Measurements from ENCODE around the gene USP51.
"Not testable (repeated sequence)": the region's sequence is repeated elsewhere in the genome, so short reads cannot be mapped to it uniquely, and the experiment has no call there.

USP51 gene

GRCh38 chrX:55489314-55490009 lies at the start of gene USP51:
Gene USP51, minus strand, starts transcription at chrX:55489848. Its CDS starts 909 bp downstream, at chrX:55488939.
- Histone ChIP-seq H3K27me3 (ENCODE audit: low read depth, low read length) (no peaks in the 10 kb centered on the region), H3K9me3 (ENCODE audit: control insufficient read depth in 1 of 2, low read length in 2 of 2) (no peaks in the 10 kb centered on the region), H3K4me3 (ENCODE audit: low read depth in 1 of 2, low read length in 2 of 2) (peak within 1 kb of the TSS; percentile 76 to 78), H3K27ac (ENCODE audit: low read length) (peak within 1 kb of the TSS; percentile 88), H3K4me1 (ENCODE audit: control insufficient read depth in 1 of 2, insufficient read depth in 2 of 2, low read length in 2 of 2) (peaks cover 0 to 3% of the 10 kb centered on the region in 2 donors), H3K36me3 (ENCODE audit: control insufficient read depth in 1 of 2, insufficient read depth in 2 of 2, low read length in 2 of 2) (no peaks in the 10 kb centered on the region)

- Histone ChIP-seq H3K9me3 (ENCODE audit: control insufficient read depth in 1 of 2, low read length in 2 of 2) (no peaks in the 10 kb centered on the region), H3K4me3 (ENCODE audit: low read depth in 1 of 2, low read length in 2 of 2) (no peak overlapping the region), H3K27me3 (ENCODE audit: low read depth, low read length) (no peaks in the 10 kb centered on the region), H3K27ac (ENCODE audit: low read length) (no peak overlapping the region), H3K36me3 (ENCODE audit: control insufficient read depth in 1 of 2, insufficient read depth in 2 of 2, low read length in 2 of 2) (no peaks in the 10 kb centered on the region), H3K4me1 (ENCODE audit: control insufficient read depth in 1 of 2, insufficient read depth in 2 of 2, low read length in 2 of 2) (no peaks in the 10 kb centered on the region)
Measured at GRCh38 chrX:55524487-55524886, 34.8 kb upstream of the USP51 start.

- H3K4me3 ChIP-seq (ENCODE audit: low read depth in 1 of 2, low read length in 2 of 2), result no peak overlapping the region
Measured at GRCh38 chrX:55523356-55523755, 33.7 kb upstream of the USP51 start.

GRCh38 chrX:55522596-55523276 lies 33.1 kb upstream of the USP51 start:
- Histone ChIP-seq H3K36me3 (ENCODE audit: control insufficient read depth in 1 of 2, insufficient read depth in 2 of 2, low read length in 2 of 2) (no peaks in the 10 kb centered on the region), H3K27me3 (ENCODE audit: low read depth, low read length) (no peaks in the 10 kb centered on the region), H3K27ac (ENCODE audit: low read length) (no peak overlapping the region), H3K4me1 (ENCODE audit: control insufficient read depth in 1 of 2, insufficient read depth in 2 of 2, low read length in 2 of 2) (no peaks in the 10 kb centered on the region), H3K9me3 (ENCODE audit: control insufficient read depth in 1 of 2, low read length in 2 of 2) (no peaks in the 10 kb centered on the region), H3K4me3 (ENCODE audit: low read depth in 1 of 2, low read length in 2 of 2) (no peak overlapping the region)

More at GRCh38 chrX:55523356-55523755, 33.7 kb upstream of the USP51 start:
- Histone ChIP-seq H3K36me3 (ENCODE audit: control insufficient read depth in 1 of 2, insufficient read depth in 2 of 2, low read length in 2 of 2) (no peaks in the 10 kb centered on the region), H3K27ac (ENCODE audit: low read length) (no peak overlapping the region), H3K27me3 (ENCODE audit: low read depth, low read length) (no peaks in the 10 kb centered on the region), H3K9me3 (ENCODE audit: control insufficient read depth in 1 of 2, low read length in 2 of 2) (no peaks in the 10 kb centered on the region), H3K4me1 (ENCODE audit: control insufficient read depth in 1 of 2, insufficient read depth in 2 of 2, low read length in 2 of 2) (no peaks in the 10 kb centered on the region)

- no peak overlapping the region for H3K27ac ChIP-seq (ENCODE audit: low read length)
- H3K36me3 ChIP-seq (ENCODE audit: control insufficient read depth in 1 of 2, insufficient read depth in 2 of 2, low read length in 2 of 2), result no peaks in the 10 kb centered on the region
- H3K4me3 ChIP-seq (ENCODE audit: low read depth in 1 of 2, low read length in 2 of 2), result no peak overlapping the region
- H3K4me1 ChIP-seq (ENCODE audit: control insufficient read depth in 1 of 2, insufficient read depth in 2 of 2, low read length in 2 of 2), result no peaks in the 10 kb centered on the region
- H3K9me3 ChIP-seq (ENCODE audit: control insufficient read depth in 1 of 2, low read length in 2 of 2), result no peaks in the 10 kb centered on the region
- no peaks in the 10 kb centered on the region for H3K27me3 ChIP-seq (ENCODE audit: low read depth, low read length)
Measured at GRCh38 chrX:55521687-55522086, 32.0 kb upstream of the USP51 start.

GRCh38 chrX:55516794-55517481 lies 27.3 kb upstream of the USP51 start:
- not testable (repeated sequence) for H3K27ac ChIP-seq (ENCODE audit: low read length); H3K27me3 ChIP-seq (ENCODE audit: low read depth, low read length); H3K36me3 ChIP-seq (ENCODE audit: control insufficient read depth in 1 of 2, insufficient read depth in 2 of 2, low read length in 2 of 2); H3K4me1 ChIP-seq (ENCODE audit: control insufficient read depth in 1 of 2, insufficient read depth in 2 of 2, low read length in 2 of 2); H3K9me3 ChIP-seq (ENCODE audit: control insufficient read depth in 1 of 2, low read length in 2 of 2); H3K4me3 ChIP-seq (ENCODE audit: low read depth in 1 of 2, low read length in 2 of 2)

GRCh38 chrX:55513045-55513737 lies 23.5 kb upstream of the USP51 start:
- H3K27ac ChIP-seq (ENCODE audit: low read length); H3K4me3 ChIP-seq (ENCODE audit: low read depth in 1 of 2, low read length in 2 of 2); H3K36me3 ChIP-seq (ENCODE audit: control insufficient read depth in 1 of 2, insufficient read depth in 2 of 2, low read length in 2 of 2); H3K9me3 ChIP-seq (ENCODE audit: control insufficient read depth in 1 of 2, low read length in 2 of 2); H3K27me3 ChIP-seq (ENCODE audit: low read depth, low read length); H3K4me1 ChIP-seq (ENCODE audit: control insufficient read depth in 1 of 2, insufficient read depth in 2 of 2, low read length in 2 of 2): not testable (repeated sequence)

GRCh38 chrX:55508410-55509152 lies 18.9 kb upstream of the USP51 start:
- not testable (repeated sequence) for H3K27me3 ChIP-seq (ENCODE audit: low read depth, low read length); H3K36me3 ChIP-seq (ENCODE audit: control insufficient read depth in 1 of 2, insufficient read depth in 2 of 2, low read length in 2 of 2); H3K27ac ChIP-seq (ENCODE audit: low read length); H3K9me3 ChIP-seq (ENCODE audit: control insufficient read depth in 1 of 2, low read length in 2 of 2); H3K4me3 ChIP-seq (ENCODE audit: low read depth in 1 of 2, low read length in 2 of 2); H3K4me1 ChIP-seq (ENCODE audit: control insufficient read depth in 1 of 2, insufficient read depth in 2 of 2, low read length in 2 of 2)

GRCh38 chrX:55507699-55508098 lies 18.1 kb upstream of the USP51 start:
- H3K36me3 ChIP-seq (ENCODE audit: control insufficient read depth in 1 of 2, insufficient read depth in 2 of 2, low read length in 2 of 2); H3K4me3 ChIP-seq (ENCODE audit: low read depth in 1 of 2, low read length in 2 of 2); H3K27me3 ChIP-seq (ENCODE audit: low read depth, low read length); H3K27ac ChIP-seq (ENCODE audit: low read length); H3K9me3 ChIP-seq (ENCODE audit: control insufficient read depth in 1 of 2, low read length in 2 of 2); H3K4me1 ChIP-seq (ENCODE audit: control insufficient read depth in 1 of 2, insufficient read depth in 2 of 2, low read length in 2 of 2): not testable (repeated sequence)

GRCh38 chrX:55507010-55507409 lies 17.4 kb upstream of the USP51 start:
- not testable (repeated sequence) for H3K27me3 ChIP-seq (ENCODE audit: low read depth, low read length); H3K36me3 ChIP-seq (ENCODE audit: control insufficient read depth in 1 of 2, insufficient read depth in 2 of 2, low read length in 2 of 2); H3K9me3 ChIP-seq (ENCODE audit: control insufficient read depth in 1 of 2, low read length in 2 of 2); H3K4me3 ChIP-seq (ENCODE audit: low read depth in 1 of 2, low read length in 2 of 2); H3K4me1 ChIP-seq (ENCODE audit: control insufficient read depth in 1 of 2, insufficient read depth in 2 of 2, low read length in 2 of 2); H3K27ac ChIP-seq (ENCODE audit: low read length)

- Histone ChIP-seq H3K27me3 (ENCODE audit: low read depth, low read length) (no peaks in the 10 kb centered on the region), H3K27ac (ENCODE audit: low read length) (no peak overlapping the region), H3K36me3 (ENCODE audit: control insufficient read depth in 1 of 2, insufficient read depth in 2 of 2, low read length in 2 of 2) (no peaks in the 10 kb centered on the region)
Measured at GRCh38 chrX:55490974-55491373, 1.3 kb upstream of the USP51 start.

More at GRCh38 chrX:55490974-55491373, 1.3 kb upstream of the USP51 start:
- Histone ChIP-seq H3K4me1 (ENCODE audit: control insufficient read depth in 1 of 2, insufficient read depth in 2 of 2, low read length in 2 of 2) (peaks cover 0 to 3% of the 10 kb centered on the region in 2 donors), H3K4me3 (ENCODE audit: low read depth in 1 of 2, low read length in 2 of 2) (no peak overlapping the region), H3K9me3 (ENCODE audit: control insufficient read depth in 1 of 2, low read length in 2 of 2) (no peaks in the 10 kb centered on the region)

All from muscle layer of duodenum (tissue), 2 donors.